ENCODE results near the gene CCDC33.
"Not testable (repeated sequence)": the region's sequence is repeated elsewhere in the genome, so short reads cannot be mapped to it uniquely, and the experiment has no call there.

CCDC33 gene

DNA sequence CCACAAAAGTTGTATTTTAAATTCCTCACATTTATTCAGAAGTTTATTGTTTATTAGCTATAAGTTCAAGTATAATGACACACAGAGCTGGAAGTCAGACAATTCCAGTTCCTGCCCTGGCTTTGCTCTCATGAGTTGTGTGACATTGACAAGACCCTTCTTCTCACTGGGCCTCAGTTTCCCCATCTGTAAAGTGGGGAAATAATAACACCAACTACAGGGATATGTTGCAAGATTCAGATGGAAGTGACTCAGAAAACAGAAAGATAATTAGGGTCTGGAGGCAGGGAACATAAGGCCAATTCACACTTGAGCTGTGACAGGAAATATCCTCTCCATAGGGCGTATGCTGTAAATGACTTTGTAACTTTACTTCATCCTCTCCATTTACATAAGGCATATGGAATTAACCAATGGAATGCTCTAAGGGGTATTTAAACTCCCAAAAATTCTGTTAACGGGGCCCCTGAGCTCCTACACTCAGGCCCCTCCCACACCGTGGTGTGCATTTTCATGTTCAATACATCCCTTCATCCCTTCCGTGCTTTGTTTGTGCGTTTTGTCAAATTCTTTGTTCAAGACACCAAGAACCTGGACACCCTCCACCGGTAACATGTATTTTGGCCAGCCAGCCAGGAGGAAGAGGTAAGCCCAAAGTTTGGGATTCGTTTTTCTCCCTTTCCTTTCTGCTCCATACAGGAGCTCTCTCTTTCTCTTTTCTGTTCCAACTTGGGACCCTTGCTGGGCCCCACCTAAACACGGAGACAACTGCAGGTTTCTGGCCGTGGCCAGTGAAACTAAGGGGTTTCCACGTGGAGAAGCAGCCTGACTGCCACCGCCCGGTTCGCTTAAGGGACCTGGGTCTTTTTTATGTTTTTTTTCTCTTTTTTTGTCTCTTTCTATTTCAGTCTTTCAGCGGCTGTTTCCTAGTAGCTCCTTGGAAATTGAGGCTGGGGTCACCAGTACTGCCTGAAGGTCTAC is 114.5 kb downstream of the CCDC33 start:
- H3K4me3 ChIP-seq (ENCODE audit: low read depth, low read length), result no peak overlapping the region

DNA sequence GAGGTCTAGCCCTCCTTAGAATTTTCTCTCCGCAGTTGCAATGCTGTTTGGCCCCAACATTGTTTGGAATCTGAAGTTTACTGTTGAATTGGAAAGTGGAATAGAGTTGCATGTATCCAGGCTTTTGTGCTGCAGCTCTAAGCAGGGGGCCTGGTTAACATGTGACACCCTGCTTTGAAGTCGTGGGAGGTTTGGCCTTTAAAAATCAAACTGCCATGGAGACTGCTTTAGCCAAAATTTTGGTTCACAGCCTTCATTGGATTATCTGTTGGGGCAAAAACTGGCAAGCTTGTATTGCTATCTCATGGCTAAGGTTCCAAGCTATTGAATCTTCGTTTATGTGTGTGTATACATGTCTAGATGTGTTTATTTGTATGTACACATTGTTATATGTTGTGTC is 115.5 kb downstream of the CCDC33 start:
- H3K4me3 ChIP-seq (ENCODE audit: low read depth, low read length), result no peak overlapping the region
- DNase-seq (ENCODE audit: low read depth), result no peak
- TF ChIP-seq, protein P1, sequence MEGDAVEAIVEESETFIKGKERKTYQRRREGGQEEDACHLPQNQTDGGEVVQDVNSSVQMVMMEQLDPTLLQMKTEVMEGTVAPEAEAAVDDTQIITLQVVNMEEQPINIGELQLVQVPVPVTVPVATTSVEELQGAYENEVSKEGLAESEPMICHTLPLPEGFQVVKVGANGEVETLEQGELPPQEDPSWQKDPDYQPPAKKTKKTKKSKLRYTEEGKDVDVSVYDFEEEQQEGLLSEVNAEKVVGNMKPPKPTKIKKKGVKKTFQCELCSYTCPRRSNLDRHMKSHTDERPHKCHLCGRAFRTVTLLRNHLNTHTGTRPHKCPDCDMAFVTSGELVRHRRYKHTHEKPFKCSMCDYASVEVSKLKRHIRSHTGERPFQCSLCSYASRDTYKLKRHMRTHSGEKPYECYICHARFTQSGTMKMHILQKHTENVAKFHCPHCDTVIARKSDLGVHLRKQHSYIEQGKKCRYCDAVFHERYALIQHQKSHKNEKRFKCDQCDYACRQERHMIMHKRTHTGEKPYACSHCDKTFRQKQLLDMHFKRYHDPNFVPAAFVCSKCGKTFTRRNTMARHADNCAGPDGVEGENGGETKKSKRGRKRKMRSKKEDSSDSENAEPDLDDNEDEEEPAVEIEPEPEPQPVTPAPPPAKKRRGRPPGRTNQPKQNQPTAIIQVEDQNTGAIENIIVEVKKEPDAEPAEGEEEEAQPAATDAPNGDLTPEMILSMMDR (IDR thresholded peaks at IDR 0.05; ENCODE audit: insufficient read depth, low read depth, low read length, missing control alignments), result no peak

More for the DNA sequence above, 114.5 kb downstream of the CCDC33 start:
- DNase-seq (ENCODE audit: low read depth), result no peak
- TF ChIP-seq, protein P1 (IDR thresholded peaks at IDR 0.05; ENCODE audit: insufficient read depth, low read depth, low read length, missing control alignments), result no peak

DNA sequence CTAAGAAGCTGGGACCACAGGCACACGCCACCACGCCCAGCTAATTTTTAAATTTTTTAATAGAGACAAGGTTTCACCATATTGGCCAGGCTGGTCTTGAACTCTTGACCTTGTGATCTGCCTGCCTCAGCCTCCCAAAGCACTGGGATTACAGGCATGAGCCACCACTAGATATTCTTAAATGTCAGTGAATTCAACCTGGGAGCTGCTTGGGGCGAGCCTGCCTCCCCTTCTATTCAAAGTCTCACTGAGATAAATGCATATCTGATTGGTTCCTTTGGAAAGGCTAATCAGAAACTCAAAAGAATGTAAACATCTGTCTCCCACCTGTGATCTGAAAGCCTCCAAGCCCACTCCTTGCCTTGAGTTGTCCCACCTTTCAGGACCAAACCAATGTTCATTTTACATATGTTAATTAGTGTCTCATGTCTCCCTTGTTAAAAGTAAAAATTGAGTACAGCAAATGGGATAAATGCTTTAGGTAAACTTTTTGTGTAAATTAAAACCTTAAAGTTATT is 116.3 kb downstream of the CCDC33 start:
- TF ChIP-seq, protein P1 (IDR thresholded peaks at IDR 0.05; ENCODE audit: insufficient read depth, low read depth, low read length, missing control alignments), result no peak
- no peak overlapping the region for H3K4me3 ChIP-seq (ENCODE audit: low read depth, low read length)
- no peak for DNase-seq (ENCODE audit: low read depth)

DNA sequence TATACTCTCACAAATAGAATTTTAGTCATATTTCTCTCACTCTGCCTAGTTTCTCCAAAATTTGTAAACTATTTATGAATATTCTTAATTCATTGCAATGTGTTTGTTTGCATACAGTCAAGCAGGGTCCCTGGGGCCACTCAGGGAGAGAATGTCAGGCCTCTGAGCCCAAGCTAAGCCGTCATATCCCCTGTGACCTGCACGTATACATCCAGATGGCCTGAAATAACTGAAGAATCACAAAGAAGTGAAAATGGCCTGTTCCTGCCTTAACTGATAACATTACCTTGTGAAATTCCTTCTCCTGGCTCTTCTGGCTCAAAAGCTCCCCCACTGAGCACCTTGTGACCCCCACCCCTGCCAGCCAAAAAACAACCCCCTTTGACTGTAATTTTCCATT is 117.9 kb downstream of the CCDC33 start:
- H3K4me3 ChIP-seq (ENCODE audit: low read depth, low read length); DNase-seq (ENCODE audit: low read depth): not testable (repeated sequence)

DNA sequence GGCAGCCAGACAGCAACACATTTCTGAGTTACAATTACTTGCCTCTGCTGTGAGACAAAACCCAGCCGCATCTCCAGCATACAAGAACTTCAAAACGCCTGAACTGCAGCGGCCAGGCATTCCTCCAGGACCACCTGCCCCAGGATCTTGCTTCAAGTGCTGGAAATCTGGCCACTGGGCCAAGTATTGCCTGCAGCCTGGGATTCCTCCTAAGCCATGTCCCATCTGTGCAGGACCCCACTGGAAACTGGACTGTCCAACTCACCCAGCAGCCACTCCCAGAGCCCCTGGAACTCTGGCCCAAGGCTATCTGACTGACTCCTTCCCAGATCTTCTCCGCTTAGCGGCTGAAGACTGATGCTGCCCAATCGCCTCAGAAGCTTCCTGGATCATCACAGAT is 119.9 kb downstream of the CCDC33 start:
- not testable (repeated sequence) for DNase-seq (ENCODE audit: low read depth)

DNA sequence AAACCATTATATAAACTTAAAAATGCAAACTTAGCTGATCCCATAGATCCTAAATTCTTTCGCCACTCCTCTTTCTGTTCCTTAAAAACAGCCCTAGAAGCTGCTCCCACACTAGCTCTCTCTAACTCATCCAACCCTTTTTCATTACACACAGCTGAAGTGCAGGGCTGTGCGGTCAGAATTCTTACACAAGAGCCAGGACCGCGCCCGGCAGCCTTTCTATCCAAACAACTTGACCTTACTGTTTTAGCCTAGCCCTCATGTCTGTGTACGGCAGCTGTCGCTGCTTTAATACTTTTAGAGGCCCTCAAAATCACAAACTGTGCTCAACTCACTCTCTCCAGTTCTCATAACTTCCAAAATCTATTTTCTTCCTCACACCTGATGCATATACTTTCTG is 121.4 kb downstream of the CCDC33 start:
- DNase-seq (ENCODE audit: low read depth); H3K4me3 ChIP-seq (ENCODE audit: low read depth, low read length): not testable (repeated sequence)

More for the DNA sequence above, 119.9 kb downstream of the CCDC33 start:
- not testable (repeated sequence) for H3K4me3 ChIP-seq (ENCODE audit: low read depth, low read length)

DNA sequence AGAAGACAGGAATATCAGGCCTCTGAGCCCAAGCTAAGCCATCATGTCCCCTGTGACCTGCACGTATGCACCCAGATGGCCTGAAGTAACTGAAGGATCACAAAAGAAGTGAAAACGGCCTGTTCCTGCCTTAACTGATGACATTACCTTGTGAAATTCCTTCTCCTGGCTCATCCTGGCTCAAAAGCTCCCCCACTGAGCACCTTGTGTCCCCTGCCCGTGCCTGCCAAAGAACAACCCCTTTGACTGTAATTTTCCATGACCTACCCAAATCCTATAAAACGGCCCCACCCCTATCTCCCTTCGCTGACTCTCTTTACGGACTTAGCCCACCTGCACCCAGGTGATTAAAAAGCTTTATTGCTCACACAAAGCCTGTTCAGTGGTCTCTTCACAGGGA is 123.2 kb downstream of the CCDC33 start:
- not testable (repeated sequence) for DNase-seq (ENCODE audit: low read depth)

DNA sequence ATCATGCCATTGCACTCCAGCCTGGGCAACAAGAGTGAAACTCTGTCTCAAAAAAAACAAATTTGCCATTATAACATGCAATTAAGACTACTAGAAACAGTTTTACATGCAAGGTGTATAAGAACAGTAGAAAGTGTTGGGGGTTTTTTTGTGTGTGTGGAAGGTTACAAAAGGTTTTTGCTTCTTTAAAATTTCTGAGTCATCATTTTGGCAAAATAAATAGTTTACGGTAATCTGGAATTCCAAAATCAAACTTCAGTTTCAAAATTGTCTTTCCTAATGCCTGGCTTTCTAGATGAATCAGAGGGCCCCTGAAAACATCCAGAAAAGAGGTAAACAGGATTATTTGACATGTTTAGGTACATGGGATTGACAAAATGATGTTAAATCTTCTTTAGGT is 124.7 kb downstream of the CCDC33 start:
- H3K4me3 ChIP-seq (ENCODE audit: low read depth, low read length); DNase-seq (ENCODE audit: low read depth): not testable (repeated sequence)

More for the DNA sequence above, 123.2 kb downstream of the CCDC33 start:
- H3K4me3 ChIP-seq (ENCODE audit: low read depth, low read length), result not testable (repeated sequence)

DNA sequence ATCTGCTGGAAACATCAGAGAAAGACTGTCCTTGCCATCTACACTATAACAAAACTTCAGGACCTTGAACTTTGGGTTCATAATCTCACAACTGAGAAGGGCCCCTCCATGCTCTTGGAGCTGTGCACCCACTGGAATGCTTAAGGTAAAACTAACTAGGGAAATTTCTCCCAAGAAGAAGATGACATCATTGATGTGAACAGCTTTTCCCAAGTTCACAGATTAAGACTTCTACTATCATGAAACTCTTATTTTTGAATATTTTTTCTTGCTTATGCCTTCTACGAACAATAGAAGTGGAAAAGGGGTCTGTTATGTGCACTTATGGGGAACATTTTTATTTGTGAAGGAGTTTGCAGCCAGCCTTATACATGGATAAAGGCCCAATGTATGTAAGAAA is 126.4 kb downstream of the CCDC33 start:
- no peak for DNase-seq (ENCODE audit: low read depth)

More for the DNA sequence above, 126.4 kb downstream of the CCDC33 start:
- no peak overlapping the region for H3K4me3 ChIP-seq (ENCODE audit: low read depth, low read length)
- TF ChIP-seq, protein P1 (IDR thresholded peaks at IDR 0.05; ENCODE audit: insufficient read depth, low read depth, low read length, missing control alignments), result no peak
